Measurements from ENCODE around the gene C9orf72. TPM values are rescaled to one million over a fixed set of nuclear protein-coding genes. Genes with fewer than 3 reads are reported as not detected.

C9orf72 gene
- total RNA-seq, 1 donor from 2014 or later, result 4.8 TPM

DNA sequence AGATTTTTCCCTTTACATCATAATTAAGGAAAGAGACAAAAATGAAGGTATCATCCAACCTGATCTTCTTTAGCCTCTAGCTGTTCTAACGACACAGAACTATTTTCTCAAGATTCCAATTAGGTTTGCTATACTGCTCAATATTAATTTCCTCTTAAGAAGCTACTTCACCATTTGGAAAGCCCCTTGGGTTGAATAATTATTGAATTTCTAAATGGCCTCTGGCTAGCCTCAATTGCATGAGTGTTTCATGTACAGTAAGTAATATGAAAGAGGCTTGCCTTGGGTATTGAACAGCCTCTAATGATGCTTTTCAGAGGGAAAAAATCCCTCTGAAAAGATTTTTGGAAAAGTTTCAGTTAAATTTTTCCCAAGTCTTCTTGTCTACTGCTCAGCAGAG, 40.0 kb downstream of the C9orf72 start:
- Histone ChIP-seq H3K36me3 (ENCODE audit: insufficient read depth, low read length) (no peaks in the 10 kb centered on the region), H2AFZ (ENCODE audit: low read depth, low read length) (no peak overlapping the region), H3K27me3 (ENCODE audit: insufficient read depth, low read length) (no peaks in the 10 kb centered on the region), H3K4me1 (ENCODE audit: insufficient read depth, low read length) (peaks cover 7% of the 10 kb centered on the region), H3K4me3 (ENCODE audit: insufficient read depth, low read depth, low read length) (no peak overlapping the region), H3K9me3 (ENCODE audit: insufficient read depth, low read depth, low read length) (no peaks in the 10 kb centered on the region), H4K20me1 (ENCODE audit: insufficient read depth, low read length) (no peaks in the 10 kb centered on the region), H3K4me2 (ENCODE audit: low read length) (no peak overlapping the region), H3K79me2 (ENCODE audit: insufficient read depth, low read length) (no peaks in the 10 kb centered on the region), H3K9ac (ENCODE audit: low read length) (no peak overlapping the region), H3K27ac (ENCODE audit: low read depth, low read length) (no peak overlapping the region)
- no peaks in the 10 kb centered on the region for H3K36me3 Mint-ChIP-seq (ENCODE audit: low read depth, unreplicated experiment)
- H3K4me3 Mint-ChIP-seq (ENCODE audit: unreplicated experiment), result no peak overlapping the region
- no peaks in the 10 kb centered on the region for H3K9me3 Mint-ChIP-seq (ENCODE audit: unreplicated experiment)
- no peak for TF ChIP-seq EZH2 (IDR thresholded peaks at IDR 0.05; ENCODE audit: insufficient read depth, low read length)
- TF ChIP-seq, protein P1, sequence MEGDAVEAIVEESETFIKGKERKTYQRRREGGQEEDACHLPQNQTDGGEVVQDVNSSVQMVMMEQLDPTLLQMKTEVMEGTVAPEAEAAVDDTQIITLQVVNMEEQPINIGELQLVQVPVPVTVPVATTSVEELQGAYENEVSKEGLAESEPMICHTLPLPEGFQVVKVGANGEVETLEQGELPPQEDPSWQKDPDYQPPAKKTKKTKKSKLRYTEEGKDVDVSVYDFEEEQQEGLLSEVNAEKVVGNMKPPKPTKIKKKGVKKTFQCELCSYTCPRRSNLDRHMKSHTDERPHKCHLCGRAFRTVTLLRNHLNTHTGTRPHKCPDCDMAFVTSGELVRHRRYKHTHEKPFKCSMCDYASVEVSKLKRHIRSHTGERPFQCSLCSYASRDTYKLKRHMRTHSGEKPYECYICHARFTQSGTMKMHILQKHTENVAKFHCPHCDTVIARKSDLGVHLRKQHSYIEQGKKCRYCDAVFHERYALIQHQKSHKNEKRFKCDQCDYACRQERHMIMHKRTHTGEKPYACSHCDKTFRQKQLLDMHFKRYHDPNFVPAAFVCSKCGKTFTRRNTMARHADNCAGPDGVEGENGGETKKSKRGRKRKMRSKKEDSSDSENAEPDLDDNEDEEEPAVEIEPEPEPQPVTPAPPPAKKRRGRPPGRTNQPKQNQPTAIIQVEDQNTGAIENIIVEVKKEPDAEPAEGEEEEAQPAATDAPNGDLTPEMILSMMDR (IDR thresholded peaks at IDR 0.05; ENCODE audit: insufficient read depth, low read depth, low read length), result no peak
- H3K27me3 Mint-ChIP-seq (ENCODE audit: low read depth, unreplicated experiment), result no peaks in the 10 kb centered on the region
- FAIRE-seq (no peak), DNase-seq (ENCODE audit: low read depth) (no peak)
- H3K4me1 Mint-ChIP-seq (ENCODE audit: low read depth, unreplicated experiment), result peaks cover 8% of the 10 kb centered on the region
- no peak overlapping the region for H3K27ac Mint-ChIP-seq (ENCODE audit: unreplicated experiment)

DNA sequence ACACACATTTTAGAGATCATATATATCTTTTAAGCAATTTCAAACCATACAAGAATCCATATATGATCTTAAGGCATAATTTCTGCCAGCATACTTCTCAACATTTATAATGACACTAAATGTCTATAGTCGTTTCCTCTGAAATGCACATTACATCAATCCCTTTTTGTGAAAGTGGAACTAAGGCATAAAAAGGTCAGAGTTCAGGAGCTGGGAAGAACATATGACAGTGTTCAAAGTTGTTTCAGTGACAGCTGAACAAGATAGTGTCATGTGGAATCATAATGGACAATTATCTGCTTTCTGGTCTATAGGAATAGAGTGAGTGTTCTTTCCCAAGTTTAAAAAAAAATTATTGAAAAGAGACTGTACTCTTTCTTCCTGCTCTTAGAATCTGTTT, 41.2 kb downstream of the C9orf72 start:
- no peak overlapping the region for H3K27ac ChIP-seq (ENCODE audit: low read depth, low read length)
- H3K27me3 ChIP-seq (ENCODE audit: insufficient read depth, low read length), result peaks cover 10% of the 10 kb centered on the region
- Mint-ChIP-seq H3K27ac (ENCODE audit: unreplicated experiment) (no peak overlapping the region), H3K4me3 (ENCODE audit: unreplicated experiment) (no peak overlapping the region), H3K9me3 (ENCODE audit: unreplicated experiment) (no peaks in the 10 kb centered on the region), H3K36me3 (ENCODE audit: low read depth, unreplicated experiment) (no peaks in the 10 kb centered on the region), H3K27me3 (ENCODE audit: low read depth, unreplicated experiment) (no peaks in the 10 kb centered on the region), H3K4me1 (ENCODE audit: low read depth, unreplicated experiment) (peaks cover 8% of the 10 kb centered on the region)
- no peak overlapping the region for H3K4me2 ChIP-seq (ENCODE audit: low read length)
- H3K4me1 ChIP-seq (ENCODE audit: insufficient read depth, low read length), result peaks cover 10% of the 10 kb centered on the region
- H3K36me3 ChIP-seq (ENCODE audit: insufficient read depth, low read length), result no peaks in the 10 kb centered on the region
- no peak for FAIRE-seq
- no peak overlapping the region for H3K4me3 ChIP-seq (ENCODE audit: insufficient read depth, low read depth, low read length)
- no peaks in the 10 kb centered on the region for H3K79me2 ChIP-seq (ENCODE audit: insufficient read depth, low read length)
- H3K9me3 ChIP-seq (ENCODE audit: insufficient read depth, low read depth, low read length), result no peaks in the 10 kb centered on the region
- no peak overlapping the region for H3K9ac ChIP-seq (ENCODE audit: low read length)
- DNase-seq (ENCODE audit: low read depth), result no peak
- TF ChIP-seq EZH2 (IDR thresholded peaks at IDR 0.05; ENCODE audit: insufficient read depth, low read length), result no peak
- TF ChIP-seq, protein P1 (IDR thresholded peaks at IDR 0.05; ENCODE audit: insufficient read depth, low read depth, low read length), result no peak
- no peaks in the 10 kb centered on the region for H4K20me1 ChIP-seq (ENCODE audit: insufficient read depth, low read length)
- no peak overlapping the region for H2AFZ ChIP-seq (ENCODE audit: low read depth, low read length)

DNA sequence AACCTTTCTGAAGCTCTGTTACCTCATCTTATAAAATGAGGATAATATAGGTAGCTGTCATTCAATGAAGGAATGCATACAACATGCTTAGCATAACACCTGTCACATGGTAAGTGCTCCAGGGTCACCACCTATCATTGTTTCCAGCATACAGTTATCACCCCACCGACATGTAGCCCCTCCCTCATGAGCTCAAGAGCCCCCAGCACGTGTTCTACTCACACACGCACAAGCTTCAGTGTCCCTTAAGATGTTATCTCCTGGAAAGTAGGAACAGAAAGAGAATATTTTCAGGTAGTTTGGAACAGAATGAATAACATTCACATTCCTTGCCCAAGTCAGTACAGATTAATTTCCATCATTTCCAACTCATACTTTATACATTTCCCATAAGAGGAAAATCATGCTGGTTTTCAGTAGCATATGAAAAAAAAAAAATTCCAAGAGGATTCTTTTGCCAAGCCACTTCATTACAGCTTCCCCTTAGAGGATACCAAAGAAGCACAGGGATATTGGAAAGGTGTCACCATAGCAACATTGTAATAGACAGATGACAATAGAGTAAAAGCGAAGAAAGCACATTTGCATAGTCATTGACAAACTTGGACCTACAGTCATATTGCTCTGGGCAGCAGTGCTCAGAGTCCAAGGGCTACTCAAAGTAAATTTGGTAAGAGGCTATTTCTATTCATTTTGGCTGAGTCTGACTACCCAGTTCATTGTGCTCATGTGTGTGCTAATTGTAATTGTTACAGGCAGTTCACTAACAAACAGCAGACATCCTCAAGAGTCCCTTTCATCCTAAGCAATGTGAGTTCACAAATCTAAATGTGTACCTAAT, 42.1 kb downstream of the C9orf72 start:
- no peaks in the 10 kb centered on the region for H4K20me1 ChIP-seq (ENCODE audit: insufficient read depth, low read length)
- no peak for DNase-seq (ENCODE audit: low read depth)
- Mint-ChIP-seq H3K27ac (ENCODE audit: unreplicated experiment) (no peak overlapping the region), H3K27me3 (ENCODE audit: low read depth, unreplicated experiment) (no peaks in the 10 kb centered on the region), H3K9me3 (ENCODE audit: unreplicated experiment) (no peaks in the 10 kb centered on the region), H3K4me3 (ENCODE audit: unreplicated experiment) (no peak overlapping the region), H3K36me3 (ENCODE audit: low read depth, unreplicated experiment) (no peaks in the 10 kb centered on the region), H3K4me1 (ENCODE audit: low read depth, unreplicated experiment) (peaks cover 8% of the 10 kb centered on the region)
- no peak for TF ChIP-seq EZH2 (IDR thresholded peaks at IDR 0.05; ENCODE audit: insufficient read depth, low read length)
- TF ChIP-seq, protein P1 (IDR thresholded peaks at IDR 0.05; ENCODE audit: insufficient read depth, low read depth, low read length), result no peak
- H3K4me3 ChIP-seq (ENCODE audit: insufficient read depth, low read depth, low read length), result no peak overlapping the region
- no peak for FAIRE-seq
- H3K9ac ChIP-seq (ENCODE audit: low read length), result no peak overlapping the region
- H3K27me3 ChIP-seq (ENCODE audit: insufficient read depth, low read length), result peaks cover 10% of the 10 kb centered on the region
- no peaks in the 10 kb centered on the region for H3K36me3 ChIP-seq (ENCODE audit: insufficient read depth, low read length)
- peaks cover 10% of the 10 kb centered on the region for H3K4me1 ChIP-seq (ENCODE audit: insufficient read depth, low read length)
- H3K4me2 ChIP-seq (ENCODE audit: low read length), result no peak overlapping the region
- H3K79me2 ChIP-seq (ENCODE audit: insufficient read depth, low read length), result no peaks in the 10 kb centered on the region
- H3K9me3 ChIP-seq (ENCODE audit: insufficient read depth, low read depth, low read length), result no peaks in the 10 kb centered on the region
- no peak overlapping the region for H3K27ac ChIP-seq (ENCODE audit: low read depth, low read length)
- H2AFZ ChIP-seq (ENCODE audit: low read depth, low read length), result no peak overlapping the region
